Activated naive CD8-positive, alpha-beta T cell treated with anti-CD3 and anti-CD28 coated beads for 36 hours (primary cell): ENCODE results near the gene ZG16B. TPM values are rescaled to one million over a fixed set of nuclear protein-coding genes. Genes with fewer than 3 reads are reported as not detected.
A peak's percentile ranks its signal among the peaks of the same experiment; 100 is the strongest.

Source experiments
- DNase-seq: peaks from one replicate; pipeline ENCODE4 v3.0.0; 2021
- H3K27ac Mint-ChIP-seq: one replicate; pipeline ENCODE4 v1.8.0; 2022; ENCODE audit warnings: mild to moderate bottlenecking, moderate library complexity, mixed read lengths
- H3K27me3 Mint-ChIP-seq: one replicate; pipeline ENCODE4 v1.8.0; 2022; ENCODE audit warnings: mild to moderate bottlenecking, mixed read lengths
- H3K36me3 Mint-ChIP-seq: one replicate; pipeline ENCODE4 v1.8.0; 2021; ENCODE audit warnings: mild to moderate bottlenecking, mixed read lengths
- H3K4me1 Mint-ChIP-seq: one replicate; pipeline ENCODE4 v1.8.0; 2021; ENCODE audit warnings: mixed read lengths
- H3K4me3 Mint-ChIP-seq: one replicate; pipeline ENCODE4 v1.8.0; 2022; ENCODE audit warnings: mild to moderate bottlenecking, moderate library complexity, mixed read lengths
- H3K9me3 Mint-ChIP-seq: one replicate; pipeline ENCODE4 v1.8.0; 2022; ENCODE audit warnings: mixed read lengths
- total RNA-seq, 2 experiments: library from RNA; stranded (reverse); gene quantifications; one replicate each; pipeline ENCODE4 v1.2.3, GENCODE V29; 2021

The ZG16B gene
- total RNA-seq, 2 experiments from 2014 or later: 1.1 to 1.6 TPM

DNA sequence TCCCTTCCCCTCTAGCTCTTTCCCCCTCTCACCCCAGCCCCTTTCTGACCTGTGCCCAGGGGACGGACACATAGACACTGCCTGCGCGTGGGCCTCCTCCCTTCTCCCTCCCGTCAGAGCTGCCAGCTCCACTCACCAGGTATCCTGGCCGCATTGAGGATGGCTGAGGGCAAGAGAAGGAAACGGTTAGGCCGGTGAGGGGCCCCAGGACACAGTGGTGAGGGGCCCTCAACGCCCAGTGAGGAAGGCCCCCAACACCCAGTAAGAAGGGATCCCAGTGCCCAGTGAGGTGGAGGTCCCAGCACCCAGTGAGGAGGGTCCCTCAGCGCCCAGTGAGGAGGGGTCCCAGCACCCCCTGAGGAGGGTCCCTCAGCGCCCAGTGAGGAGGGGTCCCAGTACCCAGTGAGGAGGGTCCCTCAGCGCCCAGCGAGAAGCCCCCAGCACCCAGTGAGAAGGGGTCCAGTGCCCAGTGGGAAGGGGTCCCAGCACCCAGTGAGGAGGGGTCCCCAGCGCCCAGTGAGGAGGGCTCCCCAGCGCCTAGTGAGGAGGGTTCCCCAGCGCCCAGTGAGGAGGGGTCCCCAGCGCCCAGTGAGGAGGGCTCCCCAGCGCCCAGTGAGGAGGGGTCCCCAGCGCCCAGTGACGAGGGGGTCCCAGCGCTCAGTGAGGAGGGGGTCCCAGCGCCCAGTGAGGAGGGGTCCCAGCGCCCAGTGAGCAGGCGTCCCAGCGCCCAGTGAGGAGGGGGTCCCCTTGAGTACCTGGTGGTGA lies 26.8 kb downstream of the ZG16B start:
- Mint-ChIP-seq H3K36me3 (peaks cover 2% of the 10 kb centered on the region), H3K4me3 (no peak overlapping the region), H3K4me1 (peaks cover 5% of the 10 kb centered on the region), H3K27me3 (peaks cover 24% of the 10 kb centered on the region), H3K9me3 (peaks cover 12% of the 10 kb centered on the region), H3K27ac (no peak overlapping the region)
- no peak for DNase-seq

DNA sequence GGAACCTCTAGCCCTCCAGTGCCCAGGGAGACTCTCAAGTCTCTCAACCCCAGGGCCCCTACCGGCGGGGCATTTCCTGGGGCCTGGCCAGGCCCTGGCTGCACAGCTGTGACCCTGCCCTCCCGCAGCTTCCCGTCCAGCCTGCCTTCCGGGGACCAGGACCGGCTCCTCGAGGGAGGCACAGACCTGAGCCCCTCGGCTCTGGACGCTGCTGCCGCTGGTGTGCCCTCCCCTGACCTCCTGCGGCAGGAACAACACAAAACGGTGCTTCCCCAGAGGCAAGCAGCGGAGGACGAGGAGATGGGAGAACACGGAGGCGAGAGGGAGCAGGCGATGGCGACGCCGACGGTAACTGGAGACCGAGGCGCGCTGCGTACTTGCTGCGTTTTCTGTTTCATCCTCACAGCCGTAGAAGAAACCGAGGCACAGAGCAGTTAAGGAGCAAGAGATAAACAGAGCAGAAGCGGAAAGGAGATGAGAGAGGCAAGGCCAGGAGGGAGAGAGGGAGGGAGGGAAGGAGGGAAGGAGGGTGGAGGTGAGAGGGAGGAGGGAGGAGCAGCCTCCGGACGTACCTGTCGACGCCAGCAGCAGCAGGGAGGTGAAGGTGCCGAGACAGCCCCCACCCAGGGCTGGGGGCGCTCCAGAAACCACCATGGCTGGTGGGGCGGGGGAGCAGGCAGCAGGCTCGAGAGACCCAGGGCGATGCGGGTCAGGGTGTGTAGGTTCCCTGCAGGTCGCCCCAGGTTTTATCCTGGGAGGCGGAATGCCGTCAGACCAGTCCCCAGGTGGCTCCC lies 27.5 kb downstream of the ZG16B start, which contains the start of gene PRSS22:
TSS of gene PRSS22 (minus strand) at position 720 of the 794 bp plus-strand sequence. CDS start at position 654, 66 bp downstream.
- H3K4me1 Mint-ChIP-seq: peaks cover 5% of the 10 kb centered on the region
- peaks cover 2% of the 10 kb centered on the region for H3K36me3 Mint-ChIP-seq
- no peak within 1 kb of the TSS for H3K27ac Mint-ChIP-seq
- H3K4me3 Mint-ChIP-seq: peak within 1 kb of the TSS; percentile 46
- H3K9me3 Mint-ChIP-seq: peaks cover 12% of the 10 kb centered on the region
- H3K27me3 Mint-ChIP-seq: peaks cover 24% of the 10 kb centered on the region
- no peak for DNase-seq

DNA sequence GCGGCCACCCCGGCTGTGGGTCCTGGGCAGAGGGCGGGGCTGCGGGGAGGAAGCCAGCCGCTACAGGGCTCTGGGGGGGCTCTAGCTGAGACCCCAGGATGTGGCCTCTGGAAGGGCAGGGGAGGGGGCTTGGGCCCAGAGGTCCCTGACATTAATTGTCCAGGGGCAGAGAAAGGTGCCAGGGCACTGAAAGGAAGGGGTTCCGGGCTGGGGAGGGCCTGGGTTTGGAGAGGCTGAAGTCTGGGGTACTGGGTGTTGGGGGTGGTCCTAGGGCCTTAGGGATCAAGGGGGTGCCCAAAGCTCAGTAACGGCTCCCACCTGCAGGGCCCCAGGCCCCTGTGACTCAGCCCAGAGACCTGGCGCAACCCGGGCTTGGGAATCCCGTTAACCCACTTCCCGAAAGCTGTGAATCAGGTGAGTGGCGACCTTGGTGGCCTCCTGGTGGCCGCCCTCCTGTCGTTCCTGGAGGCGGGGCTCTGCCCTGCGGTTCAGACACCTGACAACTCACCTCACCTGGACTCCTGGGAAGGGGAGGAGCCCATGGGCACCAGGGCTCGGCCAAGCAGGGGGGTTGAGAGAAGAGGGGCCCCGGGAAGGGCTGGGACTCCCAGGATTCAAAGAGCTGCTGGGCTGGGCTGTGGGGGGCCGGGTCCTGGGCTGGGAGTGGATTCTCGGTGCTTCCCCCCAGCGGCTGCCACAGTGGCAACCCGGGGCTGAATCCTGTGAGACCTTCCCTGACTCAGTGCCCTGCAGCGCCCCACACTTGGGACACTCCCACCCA lies 28.3 kb downstream of the ZG16B start:
- Mint-ChIP-seq H3K4me1 (peaks cover 5% of the 10 kb centered on the region), H3K27ac (no peak overlapping the region), H3K36me3 (peaks cover 2% of the 10 kb centered on the region), H3K9me3 (peaks cover 12% of the 10 kb centered on the region), H3K4me3 (no peak overlapping the region), H3K27me3 (peaks cover 24% of the 10 kb centered on the region)
- DNase-seq: no peak

DNA sequence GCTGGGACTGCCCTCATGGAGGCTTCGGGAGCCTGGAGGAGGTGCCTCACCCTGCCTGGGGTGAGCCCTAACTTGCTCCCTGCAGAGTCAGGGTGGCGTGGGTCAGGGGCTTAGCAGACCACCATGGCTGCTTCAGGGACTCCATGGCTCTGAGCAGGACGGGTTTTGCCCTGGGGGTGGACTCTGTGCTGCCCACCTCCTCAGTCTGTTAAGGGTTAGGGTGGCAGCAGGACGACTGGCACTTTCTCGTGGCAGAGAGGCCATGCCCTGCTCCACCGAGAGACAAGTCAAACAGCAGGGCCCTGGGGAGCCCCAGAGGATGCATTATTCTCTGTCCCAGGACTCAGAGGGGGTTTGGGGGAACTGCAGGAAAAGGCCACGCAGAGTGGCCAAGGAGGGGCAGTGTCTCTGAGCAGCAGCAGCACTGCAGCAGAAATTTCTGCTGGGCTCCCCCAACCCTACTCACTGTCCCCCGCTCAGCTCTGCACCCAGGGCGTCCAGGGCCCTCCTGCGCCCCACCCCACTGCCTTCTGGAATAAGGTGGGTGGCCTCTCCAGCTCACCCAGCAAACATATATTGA lies 29.7 kb downstream of the ZG16B start:
- Mint-ChIP-seq H3K9me3 (peaks cover 4% of the 10 kb centered on the region), H3K27ac (no peak overlapping the region), H3K27me3 (peaks cover 19% of the 10 kb centered on the region), H3K36me3 (no peaks in the 10 kb centered on the region), H3K4me3 (no peak overlapping the region), H3K4me1 (peaks cover 5% of the 10 kb centered on the region)
- DNase-seq: no peak

DNA sequence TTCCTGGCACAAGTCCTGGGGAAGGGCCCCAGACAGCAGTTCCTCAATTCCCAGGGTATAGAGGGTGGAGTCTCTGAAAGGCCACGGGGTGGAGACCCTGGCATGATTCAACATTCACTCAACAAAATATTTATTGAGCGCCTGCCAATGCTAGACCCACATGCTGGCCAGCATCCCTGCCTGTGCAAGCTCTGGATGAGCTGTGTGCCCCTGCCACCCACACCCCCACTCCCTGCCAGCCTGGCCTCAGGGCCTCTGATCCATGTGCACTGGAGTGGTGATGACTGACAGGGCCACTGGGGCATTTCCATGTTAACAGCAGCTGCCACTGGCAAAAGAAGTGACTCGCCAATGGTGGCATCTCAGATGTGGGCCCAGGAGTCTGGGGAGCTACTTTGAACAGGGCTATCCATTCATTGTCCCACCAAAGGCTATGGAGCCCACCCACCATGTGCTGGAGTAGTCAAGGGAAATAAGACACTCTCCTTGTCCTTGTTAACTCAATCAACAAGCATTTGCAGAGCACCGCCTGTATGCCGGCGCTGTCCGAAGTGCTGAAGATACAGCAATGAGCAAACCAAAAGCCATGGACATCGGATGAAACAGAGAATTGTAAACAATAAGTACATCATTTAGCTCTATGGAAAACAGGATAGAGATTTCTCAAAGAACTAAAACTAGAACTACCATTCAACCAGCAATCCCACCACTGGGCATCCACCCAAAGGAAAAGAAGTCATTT lies 30.9 kb downstream of the ZG16B start:
- DNase-seq: no peak
- Mint-ChIP-seq H3K4me3 (no peak overlapping the region), H3K27me3 (peaks cover 19% of the 10 kb centered on the region)

DNA sequence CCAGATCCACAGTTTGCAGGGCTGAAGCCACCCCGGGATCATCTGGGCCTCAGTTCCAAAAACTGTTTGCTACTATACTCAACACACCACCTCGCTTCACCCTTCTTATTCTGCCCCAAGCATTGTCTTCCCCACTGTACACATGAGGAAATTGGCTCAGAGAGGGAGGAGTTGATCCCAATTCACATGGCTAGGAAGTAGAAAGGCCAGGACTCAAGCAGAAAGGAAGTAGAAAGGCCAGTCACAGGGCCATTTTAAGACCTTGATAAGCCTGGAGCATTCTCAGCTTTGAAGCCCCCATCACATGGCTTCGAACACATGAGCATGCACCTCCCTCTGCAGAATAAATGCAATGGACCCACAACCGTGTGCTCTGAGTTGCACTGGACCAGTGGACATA lies 35.5 kb downstream of the ZG16B start:
- H3K9me3 Mint-ChIP-seq: peaks cover 4% of the 10 kb centered on the region
- H3K4me1 Mint-ChIP-seq: peaks cover 6% of the 10 kb centered on the region
- H3K27me3 Mint-ChIP-seq: peaks cover 6% of the 10 kb centered on the region
- no peak overlapping the region for H3K4me3 Mint-ChIP-seq
- H3K27ac Mint-ChIP-seq: no peak overlapping the region
- no peak for DNase-seq
- no peaks in the 10 kb centered on the region for H3K36me3 Mint-ChIP-seq

More for the DNA sequence above, 30.9 kb downstream of the ZG16B start:
- Mint-ChIP-seq H3K9me3 (peaks cover 4% of the 10 kb centered on the region), H3K36me3 (no peaks in the 10 kb centered on the region), H3K4me1 (peaks cover 5% of the 10 kb centered on the region), H3K27ac (no peak overlapping the region)

DNA sequence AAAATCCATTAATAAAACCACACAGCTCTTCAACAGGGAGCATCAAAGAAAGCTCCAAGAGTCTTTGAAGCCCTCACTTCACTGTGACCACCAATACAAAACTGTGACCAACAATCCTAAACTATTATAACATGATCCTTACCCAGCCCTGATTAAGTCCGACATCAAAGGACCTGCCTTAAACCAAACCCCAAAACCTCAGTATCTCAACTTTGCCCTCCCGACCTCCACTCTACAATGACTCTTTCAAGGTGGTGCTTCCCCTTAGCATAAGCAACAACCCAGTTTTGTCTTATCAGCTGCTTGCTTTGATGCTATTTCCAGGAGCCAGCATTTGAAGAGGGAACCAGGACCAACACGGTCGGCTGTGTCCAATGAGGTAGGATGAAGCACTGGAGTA lies 36.3 kb downstream of the ZG16B start:
- Mint-ChIP-seq H3K27me3 (peaks cover 2% of the 10 kb centered on the region), H3K27ac (no peak overlapping the region), H3K36me3 (no peaks in the 10 kb centered on the region), H3K4me1 (peaks cover 6% of the 10 kb centered on the region), H3K4me3 (no peak overlapping the region), H3K9me3 (no peaks in the 10 kb centered on the region)
- no peak for DNase-seq

DNA sequence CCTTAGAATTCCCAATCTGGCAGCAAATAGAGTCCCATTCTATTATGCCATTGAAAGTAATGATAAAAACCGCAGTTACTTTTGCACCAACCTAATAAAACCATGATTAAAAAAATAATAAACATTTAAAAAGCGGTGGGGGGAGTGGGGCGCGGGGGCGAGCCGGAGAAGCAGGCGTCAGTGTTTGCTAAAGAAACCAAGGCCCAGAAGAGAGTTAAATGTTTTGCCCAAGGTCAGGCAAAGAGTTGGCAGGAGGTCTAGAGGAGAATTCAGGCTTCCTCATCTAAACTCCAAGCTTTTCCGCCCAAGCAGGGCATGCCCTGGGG lies 37.5 kb downstream of the ZG16B start:
- H3K9me3 Mint-ChIP-seq: no peaks in the 10 kb centered on the region
- peaks cover 6% of the 10 kb centered on the region for H3K4me1 Mint-ChIP-seq
- peak overlapping the region; percentile 95 for H3K27ac Mint-ChIP-seq
- DNase-seq: no peak
- no peaks in the 10 kb centered on the region for H3K27me3 Mint-ChIP-seq
- H3K4me3 Mint-ChIP-seq: peak overlapping the region; percentile 91
- H3K36me3 Mint-ChIP-seq: no peaks in the 10 kb centered on the region

DNA sequence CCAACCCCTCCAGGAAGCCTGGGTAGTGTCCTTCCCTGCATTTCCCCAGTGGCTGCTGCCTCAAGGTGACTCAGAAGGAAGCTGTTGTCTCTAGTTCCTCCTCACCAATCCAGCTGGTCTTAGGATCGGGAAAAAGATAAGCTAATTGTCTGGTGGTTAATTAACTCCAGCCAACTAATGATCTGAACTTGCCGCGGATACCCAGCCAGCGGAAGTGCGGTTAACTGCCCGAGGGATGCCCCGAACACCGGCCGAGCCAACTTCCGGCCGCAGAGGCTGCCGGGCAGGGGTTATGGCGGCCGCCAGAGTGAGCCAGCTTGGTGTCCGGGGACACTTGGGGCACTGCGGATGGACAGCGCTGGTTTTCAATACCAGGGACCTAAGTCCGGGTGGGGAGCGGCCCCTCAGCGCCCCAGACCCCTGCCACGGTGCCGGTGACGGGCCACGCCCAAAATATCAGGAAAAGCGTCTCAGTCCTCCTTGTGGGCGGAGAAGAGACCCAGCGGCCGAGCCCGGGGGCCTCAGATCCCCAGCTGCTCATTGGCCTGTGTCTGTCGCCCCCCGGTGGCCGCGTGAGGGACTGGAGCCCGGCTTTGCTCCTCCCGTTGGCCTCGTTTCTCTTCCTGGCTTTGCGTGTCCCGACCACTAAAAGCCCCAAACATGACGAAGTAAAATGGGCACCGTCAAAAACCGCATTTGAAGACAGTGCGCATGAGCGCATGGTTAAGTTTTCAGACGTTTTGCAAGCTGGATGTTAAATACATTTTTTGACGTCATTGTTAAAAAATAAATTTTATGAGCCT lies 38.1 kb downstream of the ZG16B start:
- H3K9me3 Mint-ChIP-seq: no peaks in the 10 kb centered on the region

DNA sequence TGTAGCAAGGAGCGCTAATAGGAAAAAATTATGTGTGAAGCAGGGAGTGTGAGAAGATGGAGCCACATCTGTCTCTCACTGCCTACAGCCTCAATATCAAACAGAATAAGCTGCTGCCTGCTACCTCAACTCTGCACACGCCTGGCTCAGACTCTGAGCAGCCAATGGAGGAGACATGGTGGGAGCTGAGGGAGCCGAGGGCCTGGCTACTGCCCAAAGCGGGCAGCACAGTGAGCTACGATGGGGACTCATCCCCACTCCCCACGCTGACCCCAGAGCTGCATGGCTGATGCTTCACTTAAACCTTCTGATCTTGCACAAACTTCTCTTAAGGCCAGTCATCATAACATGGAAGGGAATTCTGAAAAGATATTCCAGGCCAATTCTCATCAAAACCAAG lies 41.8 kb downstream of the ZG16B start:
- DNase-seq: no peak
- no peak overlapping the region for H3K4me3 Mint-ChIP-seq
- no peaks in the 10 kb centered on the region for H3K4me1 Mint-ChIP-seq
- H3K27ac Mint-ChIP-seq: no peak overlapping the region
- peaks cover 4% of the 10 kb centered on the region for H3K27me3 Mint-ChIP-seq
- H3K9me3 Mint-ChIP-seq: no peaks in the 10 kb centered on the region
- no peaks in the 10 kb centered on the region for H3K36me3 Mint-ChIP-seq

More for the DNA sequence above, 38.1 kb downstream of the ZG16B start:
- DNase-seq: peak; percentile 95
- Mint-ChIP-seq H3K27me3 (no peaks in the 10 kb centered on the region), H3K27ac (peak overlapping the region; percentile 95), H3K4me1 (peaks cover 6% of the 10 kb centered on the region), H3K36me3 (no peaks in the 10 kb centered on the region), H3K4me3 (peak overlapping the region; percentile 91)

DNA sequence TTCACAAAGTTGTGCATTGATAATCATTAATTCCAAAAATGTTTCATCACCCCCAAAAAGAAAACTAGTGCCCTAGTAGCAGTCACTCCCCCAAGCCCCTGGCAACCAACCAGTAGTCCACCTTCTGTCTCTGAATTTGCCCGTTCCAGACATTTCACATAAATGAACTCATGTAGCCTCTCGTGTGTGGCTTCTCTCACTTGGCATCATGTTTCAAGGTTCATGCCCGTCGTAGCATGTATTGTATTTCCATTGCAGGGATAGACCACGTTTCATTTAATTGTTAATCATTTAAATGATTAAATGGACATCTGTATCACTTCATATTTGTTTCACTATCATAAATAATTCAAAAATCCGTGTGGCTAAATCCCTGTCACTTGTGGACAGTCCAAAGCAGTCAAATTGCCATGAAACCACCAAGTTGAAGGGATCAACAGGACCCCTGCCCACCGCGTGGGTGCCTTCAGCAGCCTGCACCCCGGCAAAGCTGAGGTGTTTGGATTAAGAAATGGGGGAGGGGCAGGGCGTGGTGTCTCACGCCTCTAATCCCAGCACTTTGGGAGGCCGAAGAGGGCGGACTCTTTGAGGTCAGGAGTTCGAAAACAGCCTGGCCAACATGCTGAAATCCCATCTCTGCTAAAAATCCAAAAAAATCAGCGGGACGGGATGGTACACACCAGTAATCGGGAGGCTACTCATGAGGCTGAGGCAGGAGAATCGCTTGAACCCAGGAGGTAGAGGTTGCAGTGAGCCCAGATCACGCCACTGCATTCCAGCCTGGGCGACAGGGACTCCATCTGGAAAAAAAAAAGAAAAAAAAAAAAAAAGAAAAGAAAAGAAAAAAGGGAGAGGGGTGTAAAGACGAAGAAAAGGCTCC lies 44.2 kb downstream of the ZG16B start:
- Mint-ChIP-seq H3K36me3 (no peaks in the 10 kb centered on the region), H3K4me3 (no peak overlapping the region), H3K27ac (no peak overlapping the region), H3K4me1 (no peaks in the 10 kb centered on the region), H3K27me3 (peaks cover 4% of the 10 kb centered on the region), H3K9me3 (no peaks in the 10 kb centered on the region)
- DNase-seq: no peak

DNA sequence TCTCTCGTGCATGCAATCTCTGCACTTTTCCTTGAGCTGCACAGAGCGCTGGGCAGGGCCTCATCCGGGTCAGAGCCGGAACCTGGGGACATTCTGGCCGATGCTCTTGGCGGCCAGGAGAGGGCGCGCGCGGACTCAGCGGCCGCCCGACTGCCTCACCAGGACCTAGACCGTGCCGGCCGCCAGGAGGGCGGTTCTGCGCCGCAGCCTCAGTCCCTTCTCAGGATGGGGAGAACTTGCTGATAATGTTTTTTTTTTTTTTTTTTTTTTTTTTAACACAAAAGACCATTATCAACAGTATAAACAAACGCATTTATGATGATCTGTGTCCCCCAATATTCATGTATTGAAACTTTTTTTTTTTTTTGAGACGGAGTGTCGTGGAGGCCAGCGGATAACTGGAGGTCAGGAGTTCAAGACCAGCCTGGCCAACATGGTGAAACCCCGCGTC lies 44.8 kb downstream of the ZG16B start:
- peaks cover 4% of the 10 kb centered on the region for H3K27me3 Mint-ChIP-seq
- H3K4me3 Mint-ChIP-seq: no peak overlapping the region
- H3K4me1 Mint-ChIP-seq: no peaks in the 10 kb centered on the region
- H3K9me3 Mint-ChIP-seq: no peaks in the 10 kb centered on the region
- H3K27ac Mint-ChIP-seq: no peak overlapping the region
- peak; percentile 74 for DNase-seq
- H3K36me3 Mint-ChIP-seq: no peaks in the 10 kb centered on the region
